Measurements from ENCODE around the gene DPYD.
"Not testable (repeated sequence)": the region's sequence is repeated elsewhere in the genome, so short reads cannot be mapped to it uniquely, and the experiment has no call there.

DPYD gene

DNA sequence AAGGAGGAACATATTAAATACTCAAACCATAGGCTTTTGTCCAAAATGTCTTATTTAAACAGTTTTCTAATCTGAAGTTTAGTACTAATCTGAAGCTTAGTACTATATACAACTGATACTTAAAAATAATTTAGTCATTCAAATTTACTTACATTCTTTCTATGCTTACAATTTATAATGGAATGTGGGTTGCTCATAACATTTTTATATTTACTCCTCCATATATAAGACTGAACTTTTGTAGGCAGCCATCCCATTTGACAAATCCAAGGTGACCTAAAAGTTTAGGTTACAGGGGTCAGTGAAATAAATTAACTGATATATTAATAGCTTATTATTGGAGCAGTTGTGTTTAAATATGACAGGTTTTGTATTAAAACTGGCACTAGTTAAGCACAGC is 570.6 kb downstream of the DPYD start:
- no peak for DNase-seq

DNA sequence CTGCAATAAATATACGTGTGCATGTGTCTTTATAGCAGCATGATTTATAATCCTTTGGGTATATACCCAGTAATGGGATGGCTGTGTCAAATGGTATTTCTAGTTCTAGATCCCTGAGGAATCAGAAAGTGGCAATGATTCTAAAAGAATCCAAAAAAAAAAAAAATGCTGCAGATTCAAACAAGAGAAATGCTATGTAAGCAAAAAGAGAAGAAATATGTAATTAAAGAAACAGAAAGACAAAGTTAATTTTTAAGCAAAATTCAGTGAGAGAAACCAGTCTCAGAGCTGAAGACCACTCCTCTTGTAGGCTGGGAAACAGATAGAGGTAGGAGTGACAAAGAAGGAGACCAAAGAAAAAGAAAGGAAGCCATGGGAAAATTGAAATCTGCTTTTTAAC is 571.0 kb downstream of the DPYD start:
- not testable (repeated sequence) for DNase-seq

DNA sequence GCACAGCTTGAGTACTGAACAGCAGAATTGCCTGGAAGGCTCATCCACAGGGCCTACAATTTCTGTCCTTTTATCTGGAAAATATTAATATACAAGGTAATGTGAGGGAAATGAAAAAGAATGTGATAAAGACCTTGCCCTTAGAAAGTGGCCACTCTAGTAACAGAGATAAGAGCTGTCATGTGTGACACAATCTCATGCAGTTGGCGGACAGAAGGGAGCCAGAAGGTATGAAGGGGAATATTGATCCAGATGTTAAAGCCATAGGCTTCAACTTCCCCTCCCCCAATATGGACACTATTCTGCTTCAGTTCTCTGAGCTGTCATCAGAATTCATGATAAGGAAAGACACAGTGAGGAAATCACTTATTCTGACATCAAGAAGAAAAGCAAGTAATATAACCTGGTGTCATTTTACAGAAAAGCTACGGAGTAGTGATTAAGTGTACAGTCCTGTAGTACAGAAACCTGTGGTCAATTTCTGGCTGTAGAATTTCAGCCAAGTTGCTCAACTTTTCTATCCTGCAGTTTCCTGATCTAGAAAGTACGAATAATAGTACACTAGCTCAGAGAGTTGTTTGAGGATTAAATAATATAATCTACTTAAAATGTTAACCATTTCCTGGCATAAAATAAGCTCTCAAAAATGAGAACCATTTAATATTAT is 572.1 kb downstream of the DPYD start:
- DNase-seq, result no peak

DNA sequence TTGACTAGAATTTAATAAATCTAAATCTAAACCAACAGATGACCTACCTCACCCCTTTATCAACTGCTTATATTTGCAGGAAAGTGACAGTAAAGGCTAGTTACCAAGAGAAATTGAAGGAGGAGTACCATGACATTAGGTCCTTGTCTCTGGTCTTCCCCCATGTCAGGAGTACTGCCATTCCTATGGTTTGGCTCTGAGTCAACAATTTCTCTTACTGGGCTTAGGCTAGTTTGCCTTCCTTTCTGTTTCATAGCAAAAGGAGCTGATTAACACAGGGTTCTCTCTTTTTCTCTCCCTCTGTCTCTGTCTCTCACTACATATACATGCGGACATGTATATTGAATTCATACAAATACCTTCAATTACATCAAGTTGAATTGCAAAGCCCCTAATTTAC is 579.9 kb downstream of the DPYD start:
- DNase-seq, result no peak

DNA sequence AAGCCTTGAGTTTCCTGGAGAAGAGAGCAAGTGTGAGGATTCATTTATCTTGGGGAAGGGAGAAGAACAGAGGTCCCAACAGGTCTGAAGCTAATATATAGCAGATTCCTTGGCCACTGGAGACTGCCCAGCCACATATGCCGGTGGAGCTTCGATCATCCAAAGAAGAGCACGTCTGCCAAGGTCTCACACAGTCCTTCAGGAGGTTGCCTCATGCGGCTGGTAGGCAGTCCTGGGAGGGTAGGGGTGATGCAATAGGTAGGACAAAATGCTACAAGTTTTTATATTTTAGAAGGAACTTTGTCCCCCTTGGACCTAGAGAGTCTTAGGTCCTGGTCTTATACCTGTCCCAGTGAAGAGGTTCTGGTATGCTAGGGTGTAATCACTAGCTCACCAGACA is 582.5 kb downstream of the DPYD start:
- DNase-seq, result no peak

DNA sequence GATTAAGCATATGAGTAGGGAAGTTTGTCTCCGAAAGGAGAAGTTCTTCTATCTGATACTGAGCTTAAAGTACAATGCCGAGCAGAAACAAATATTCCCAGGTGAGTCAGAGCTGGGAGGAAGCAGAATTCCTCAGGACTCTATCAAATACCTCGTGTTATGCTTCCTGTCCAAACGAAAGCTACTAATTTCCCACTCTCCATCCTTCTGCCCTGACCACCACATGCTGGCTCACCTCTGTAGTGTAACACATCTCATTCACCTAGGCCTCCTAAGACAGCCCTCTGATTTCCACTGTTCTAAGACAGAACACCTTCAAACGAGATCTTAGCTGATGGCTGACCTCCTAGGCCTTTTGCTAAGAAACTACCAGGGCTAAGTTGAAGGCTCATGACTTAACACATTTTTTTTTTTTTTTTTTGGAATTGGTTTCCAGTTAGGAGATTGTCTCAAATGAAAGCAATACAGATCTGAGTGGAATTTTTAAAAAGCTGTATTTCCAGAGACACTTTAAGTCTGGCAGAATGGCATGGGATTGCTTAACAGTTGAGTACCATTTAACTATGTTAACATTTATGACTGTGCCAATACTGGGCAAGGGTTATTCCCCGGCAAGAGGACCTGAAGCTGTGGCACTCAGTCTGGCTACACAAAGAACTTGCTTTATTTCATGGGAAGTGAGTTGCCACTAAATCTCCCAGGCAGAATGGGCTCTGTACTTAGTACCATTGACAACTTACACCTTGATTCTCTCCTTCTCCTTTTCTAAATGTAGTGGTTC is 583.4 kb downstream of the DPYD start:
- DNase-seq, result no peak

DNA sequence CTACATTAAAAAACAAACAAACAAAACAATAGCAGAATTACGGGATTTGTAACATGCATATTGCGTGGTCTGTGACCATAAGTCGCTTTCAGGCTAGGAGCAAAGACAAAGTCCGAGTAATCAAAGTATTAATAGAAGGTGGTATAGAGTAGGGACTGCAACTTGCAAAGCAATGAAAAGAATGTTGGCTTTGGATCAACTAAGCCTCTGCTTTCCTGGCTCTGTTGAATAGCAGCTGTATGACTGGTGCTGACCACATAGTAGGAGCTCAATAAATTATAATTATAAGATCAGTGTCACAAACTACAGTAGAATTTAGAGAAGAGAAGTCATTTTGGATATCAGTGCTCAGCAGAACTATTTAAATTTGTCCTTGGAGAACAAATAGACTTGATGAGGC is 586.4 kb downstream of the DPYD start:
- DNase-seq, result no peak

DNA sequence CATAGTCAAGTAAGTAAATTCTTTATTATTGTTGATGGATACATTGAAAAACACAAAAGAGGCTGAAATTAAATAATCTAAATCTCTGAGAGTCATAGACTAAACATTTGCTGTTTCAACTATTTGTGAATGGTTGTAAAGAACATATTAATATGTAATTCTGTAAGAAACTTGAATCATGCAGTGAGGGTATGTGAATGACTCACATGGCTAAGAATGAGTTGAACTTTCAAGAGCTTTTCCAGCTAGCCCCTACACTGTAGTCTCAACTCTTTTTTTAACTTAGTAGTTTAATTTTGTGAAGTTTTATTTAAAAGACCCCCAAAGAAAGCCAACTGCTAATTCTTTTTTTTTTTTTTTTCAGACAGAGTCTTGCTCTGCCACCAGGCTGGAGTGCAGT is 588.1 kb downstream of the DPYD start:
- no peak for DNase-seq

DNA sequence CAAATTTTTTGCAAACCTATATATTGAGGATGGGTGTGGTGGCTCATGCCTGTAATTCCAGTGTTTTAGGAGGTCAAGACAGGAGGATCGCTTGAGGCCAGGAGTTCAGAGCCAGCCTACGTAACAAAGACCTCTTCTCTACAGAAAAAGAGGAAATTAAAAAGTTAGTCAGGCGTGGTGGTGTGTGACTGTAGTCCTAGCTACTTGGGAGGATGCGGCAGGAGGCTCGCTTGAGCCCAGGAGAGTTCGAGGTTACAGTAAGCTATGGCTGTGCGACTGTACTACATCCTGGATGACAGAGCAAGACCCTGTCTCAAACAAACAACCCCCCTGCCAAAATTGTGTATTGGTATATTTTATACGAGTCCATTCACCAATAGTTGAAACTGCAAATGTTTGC is 589.7 kb downstream of the DPYD start:
- no peak for DNase-seq

DNA sequence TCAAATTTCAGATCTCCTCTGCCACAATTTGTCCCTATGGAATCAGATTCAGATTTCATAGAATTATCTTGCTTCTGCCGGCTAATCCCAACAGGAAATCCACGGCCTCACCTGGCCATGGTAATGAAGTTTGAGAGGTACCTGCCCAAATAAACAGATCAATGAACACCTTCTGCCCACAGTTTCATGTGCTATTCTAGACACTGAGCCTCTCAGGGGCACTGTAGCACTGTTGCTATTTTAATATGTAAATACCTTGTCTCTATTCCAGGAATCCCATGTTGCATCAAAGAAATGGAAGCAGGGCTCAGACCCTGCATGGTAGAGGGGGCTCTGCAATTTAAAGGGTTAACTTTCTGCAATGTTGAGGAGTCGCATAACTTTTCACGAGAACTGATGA is 606.1 kb downstream of the DPYD start:
- no peak for DNase-seq

DNA sequence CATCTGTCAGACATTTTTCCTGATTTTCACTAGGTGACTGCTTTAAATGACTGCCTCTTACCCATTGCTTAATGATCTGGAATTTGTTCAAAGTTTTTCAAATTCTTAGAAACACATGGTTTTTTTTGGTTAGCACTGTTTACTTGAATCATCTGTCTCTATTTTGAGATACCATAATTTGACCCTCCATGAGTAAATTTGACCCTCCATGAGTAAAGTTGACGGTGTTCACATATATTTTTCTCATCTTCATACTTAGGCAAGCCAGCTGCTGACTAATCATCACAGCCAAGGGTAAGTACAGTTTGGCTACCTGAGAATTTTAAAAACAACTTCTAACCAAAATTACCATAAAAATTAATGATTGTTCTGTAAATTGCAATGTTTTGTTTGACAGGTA is 612.7 kb downstream of the DPYD start:
- no peak for DNase-seq

DNA sequence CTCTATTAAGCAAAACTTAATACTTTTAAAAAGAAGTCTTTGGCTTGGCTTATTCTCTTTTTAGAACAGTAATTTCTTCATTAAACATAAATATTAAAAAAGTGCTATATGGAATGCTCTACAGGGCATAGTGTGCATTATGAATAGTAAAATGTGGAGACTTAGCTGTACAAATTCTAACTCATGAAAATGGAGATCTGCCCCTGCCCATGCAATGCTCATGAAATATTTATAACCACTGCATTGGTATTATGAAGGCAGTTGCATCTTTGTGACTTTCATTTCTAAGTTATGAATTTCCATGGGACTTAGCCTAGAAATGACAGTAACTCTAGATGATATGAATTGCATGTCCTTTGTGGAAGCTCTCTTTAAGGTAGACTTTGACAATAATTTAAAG is 613.3 kb downstream of the DPYD start:
- DNase-seq, result no peak

DNA sequence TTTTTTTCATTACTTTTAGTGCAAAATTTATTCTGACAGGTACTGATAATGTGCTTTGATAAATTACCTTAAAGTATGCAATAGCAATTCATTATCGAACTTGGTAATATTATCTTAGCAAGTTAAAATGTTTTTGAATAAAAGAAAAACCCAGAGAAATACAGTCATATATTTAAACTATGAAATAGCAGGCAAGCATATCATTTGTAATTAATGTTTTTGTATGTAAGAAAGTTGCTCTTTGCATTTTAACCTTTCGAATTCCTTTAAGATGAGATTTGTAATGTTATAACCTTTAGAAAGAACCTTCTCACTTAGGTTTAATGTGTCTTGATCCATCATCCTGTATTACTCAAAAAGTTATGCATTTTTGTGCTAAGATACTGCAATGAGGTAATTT is 613.7 kb downstream of the DPYD start:
- DNase-seq, result no peak

DNA sequence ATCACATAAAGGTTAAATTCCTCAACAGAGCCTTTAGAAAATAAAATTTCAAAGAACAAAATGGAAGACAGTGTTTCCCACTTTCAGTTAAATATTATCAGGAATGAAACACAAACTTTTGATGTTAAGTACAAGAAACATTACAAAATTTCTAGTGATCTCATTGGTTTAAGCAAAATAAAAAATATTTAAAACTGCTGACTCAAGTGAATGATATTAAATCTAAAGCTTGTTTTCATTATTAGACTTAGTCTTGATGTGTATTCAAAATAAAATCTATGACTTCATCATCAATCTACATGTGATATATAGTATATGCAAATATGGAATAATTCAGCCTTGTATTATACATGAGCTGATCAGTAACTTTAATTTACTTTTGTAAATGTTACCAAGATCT is 614.3 kb downstream of the DPYD start:
- DNase-seq, result no peak

DNA sequence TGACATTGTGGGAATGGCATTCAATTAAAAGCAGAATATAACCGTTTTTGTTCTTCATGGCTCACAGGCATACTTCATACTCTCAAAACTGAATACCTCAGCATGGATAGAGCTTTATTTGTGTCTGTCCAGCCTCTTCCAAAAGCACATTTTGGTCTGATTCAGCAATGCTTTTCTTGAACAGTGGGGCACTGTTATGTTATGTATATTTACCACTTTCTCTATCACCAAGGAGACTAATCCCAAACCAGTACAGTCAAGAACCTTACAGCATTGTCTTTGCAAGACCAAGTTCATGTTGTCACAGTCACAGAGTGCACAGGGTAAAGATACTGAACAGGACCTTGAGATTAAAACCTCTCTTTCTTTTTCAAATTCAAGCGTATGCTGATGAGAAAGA is 616.5 kb downstream of the DPYD start:
- DNase-seq, result no peak

DNA sequence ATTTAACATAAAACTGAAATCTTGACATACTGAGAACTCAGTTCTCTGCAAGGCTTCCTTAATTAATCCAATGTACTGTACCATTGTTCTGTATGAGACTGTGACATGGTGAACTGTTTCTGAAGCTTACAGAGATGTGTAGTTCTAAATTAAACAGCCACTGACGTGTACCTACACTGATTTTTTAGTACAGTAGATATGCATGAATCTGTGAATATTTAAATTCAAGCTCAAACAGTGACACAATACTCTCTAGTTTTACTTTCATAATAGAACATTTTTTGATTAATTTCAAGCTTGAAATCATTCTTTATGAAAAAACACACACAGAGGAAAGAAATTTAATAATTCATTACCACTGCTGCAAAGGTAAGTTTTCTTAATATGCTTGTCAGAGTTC is 621.9 kb downstream of the DPYD start:
- no peak for DNase-seq

DNA sequence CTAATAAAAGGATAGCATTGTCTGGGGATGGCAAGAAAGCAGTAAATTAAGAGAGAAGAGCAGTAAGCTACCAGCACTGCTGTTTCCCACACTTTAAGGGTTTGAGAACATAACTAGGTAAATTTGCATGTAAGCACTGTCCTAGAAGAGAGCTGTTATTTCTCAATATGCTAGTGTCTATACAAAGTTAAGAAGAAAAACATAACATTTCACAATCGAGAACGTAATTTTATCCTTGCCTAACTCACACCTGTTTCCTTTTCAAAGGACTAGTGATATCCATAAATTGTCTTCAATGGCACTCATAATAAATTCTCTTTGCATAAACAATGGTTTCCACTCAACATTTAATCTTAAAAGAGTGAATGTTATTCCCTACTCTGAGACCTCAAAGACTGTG is 623.2 kb downstream of the DPYD start:
- no peak for DNase-seq

DNA sequence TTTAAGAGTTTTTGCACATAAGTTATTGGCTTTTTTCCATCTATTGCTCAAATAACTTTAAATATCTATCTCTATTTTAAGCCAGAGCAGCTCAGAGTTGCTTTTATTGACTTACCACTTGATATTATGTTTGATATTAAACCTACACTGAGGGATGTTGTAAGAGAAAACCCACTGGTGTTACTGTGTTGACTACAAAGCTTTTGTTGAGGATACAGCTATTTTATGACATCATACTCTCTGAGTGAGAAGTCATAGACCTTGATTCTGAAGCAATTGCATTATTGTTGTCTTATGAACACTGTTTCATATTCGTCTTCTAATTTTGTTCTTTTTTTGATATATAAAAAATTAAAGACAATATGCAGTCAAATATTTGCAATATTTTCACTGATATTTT is 638.9 kb downstream of the DPYD start:
- no peak for DNase-seq

DNA sequence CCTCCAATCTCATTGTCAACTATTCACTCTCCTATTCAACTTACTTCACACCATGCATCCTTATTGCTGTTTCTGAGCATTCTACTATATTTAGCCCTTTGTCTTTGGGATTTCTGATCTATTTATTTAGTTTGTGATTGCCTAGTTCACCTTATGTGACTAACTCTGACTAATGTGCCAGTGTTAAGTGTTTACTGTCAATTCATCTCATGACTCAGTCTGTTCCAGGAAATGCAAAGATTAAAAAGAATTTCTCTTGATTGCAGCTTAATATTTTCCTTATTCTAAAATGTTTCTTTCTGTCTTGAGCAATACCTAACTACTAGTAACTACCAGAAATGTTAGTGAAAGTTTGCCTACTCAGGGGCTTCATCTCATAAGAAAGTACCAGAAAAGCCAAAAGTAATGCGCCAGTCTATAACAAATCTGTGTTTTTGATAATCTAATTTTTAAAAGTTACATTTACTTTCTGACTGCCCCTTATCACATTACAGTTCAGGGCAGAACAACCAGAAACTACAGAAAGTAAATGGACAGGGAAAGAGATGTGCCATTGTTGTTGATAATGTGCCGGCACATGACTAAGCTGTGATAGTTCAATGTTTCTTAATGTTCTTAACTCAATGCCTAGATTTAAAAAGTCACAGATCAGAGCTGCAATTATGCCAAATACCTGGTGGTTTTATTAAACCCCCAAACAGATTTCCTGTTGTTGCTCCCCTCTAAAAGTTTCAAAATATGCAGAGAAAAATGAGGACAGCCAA is 642.8 kb downstream of the DPYD start:
- DNase-seq, result no peak

DNA sequence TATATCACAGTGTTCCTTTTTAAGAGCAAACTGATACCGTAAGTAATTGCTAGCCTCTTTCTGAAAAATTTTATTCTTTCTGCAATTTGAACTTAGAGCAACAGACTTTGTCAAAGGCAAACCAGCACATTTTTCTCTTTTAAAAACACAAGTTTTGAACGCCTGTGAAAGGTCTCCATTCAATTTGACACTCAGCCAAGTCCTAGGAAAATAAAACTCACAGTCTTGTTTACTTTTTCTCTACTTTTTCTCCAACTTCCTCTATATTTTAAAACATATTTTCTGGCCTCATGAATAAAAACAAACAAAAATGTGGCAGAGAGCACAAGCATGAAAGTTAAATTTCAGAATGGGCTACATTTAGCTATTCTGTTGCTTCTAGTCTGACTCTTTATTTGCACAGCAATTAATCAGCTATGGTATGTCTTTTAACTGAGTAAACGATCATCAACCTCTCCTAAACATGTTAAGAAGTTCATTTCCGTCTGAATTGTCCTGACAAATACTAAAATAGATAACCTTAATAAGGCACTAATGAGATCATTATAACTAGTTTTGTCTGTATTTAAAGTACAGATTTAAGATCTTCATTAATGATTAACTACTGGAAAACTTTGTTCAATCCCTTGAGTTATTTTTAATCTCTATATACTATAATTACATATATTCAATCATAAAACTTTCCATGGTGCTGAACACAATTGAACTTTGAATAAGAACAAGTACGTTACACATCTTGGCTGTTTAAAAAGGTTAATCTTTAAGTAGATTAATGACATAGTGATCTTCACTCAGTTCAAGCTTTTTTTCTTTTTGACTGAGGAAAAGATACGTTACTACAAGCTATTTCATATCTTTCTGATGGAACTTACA is 648.7 kb downstream of the DPYD start:
- DNase-seq, result no peak

DNA sequence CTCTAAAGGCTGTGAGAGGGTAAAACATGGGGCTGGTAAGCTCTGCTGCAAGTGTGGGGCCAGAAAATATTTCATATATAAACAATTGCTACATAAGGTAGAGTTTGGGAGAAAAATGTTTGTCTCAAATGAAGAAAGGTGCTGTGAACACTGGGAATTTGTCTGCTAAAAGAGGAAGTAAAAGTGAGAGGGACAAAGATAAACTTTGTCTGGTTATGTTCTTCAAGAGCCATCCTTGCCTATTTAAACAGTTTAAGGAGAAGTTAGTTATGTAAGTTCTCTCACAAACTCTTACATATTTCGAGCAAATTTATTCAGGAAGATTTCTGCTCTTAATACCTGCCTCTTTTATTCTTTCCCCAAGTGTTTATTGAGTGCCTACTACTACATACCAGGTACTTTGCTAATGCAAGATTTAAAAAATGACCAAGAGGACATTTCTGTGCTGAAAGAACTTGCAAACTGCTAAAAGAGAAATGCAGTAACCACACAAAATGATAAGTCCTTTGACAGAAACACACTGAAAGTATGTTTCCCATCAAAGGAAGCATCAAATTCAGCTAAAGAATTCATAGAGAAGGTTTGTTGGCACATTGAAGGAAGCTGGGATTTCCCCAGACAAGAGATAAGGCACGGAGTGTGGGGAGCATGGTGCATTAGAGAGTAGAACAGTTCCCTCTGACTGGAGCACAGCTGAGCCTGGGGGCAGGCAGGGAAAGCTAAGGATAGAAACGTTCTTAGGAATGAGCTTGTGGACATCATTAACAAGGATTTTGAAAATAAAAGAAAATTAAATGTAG is 650.1 kb downstream of the DPYD start:
- DNase-seq, result no peak

DNA sequence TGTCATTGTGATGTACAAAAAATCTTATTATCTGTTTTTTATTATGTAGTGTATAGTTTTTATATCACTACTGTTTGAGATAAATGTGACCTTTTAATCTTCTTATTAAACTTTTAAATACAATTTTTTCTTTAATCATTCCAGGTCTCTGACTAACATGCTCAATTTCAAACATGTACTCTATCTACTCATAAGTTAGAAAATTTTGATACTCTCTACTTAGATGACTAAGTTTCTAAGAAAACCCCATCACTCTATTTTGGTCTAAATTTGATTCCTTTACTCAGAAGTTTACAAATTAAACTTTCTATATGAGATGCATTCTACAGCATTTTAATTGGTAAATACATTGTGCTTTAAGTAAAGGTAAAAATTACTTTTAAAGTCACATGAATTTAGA is 655.2 kb downstream of the DPYD start:
- DNase-seq, result no peak

Data from inflammatory macrophage treated with lipopolysaccharide for 1 hour (primary cell).